Stimulated activated memory B cell treated with anti-CD40 and anti-IgM and Interleukin-4, amounts not matched to agents 10 μg/mL and 1 μg/mL and 100 μg/mL, for 72 hours (primary cell): Measurements from ENCODE around the gene MIS18A.

Experiments used
- ATAC-seq: fragments of 150-1000 bp; cut with Tn5 transposase; 2 replicates; pipeline ENCODE4 v1.10.0; 2021
- H3K27ac Mint-ChIP-seq: one replicate; pipeline ENCODE4 v1.8.0; 2022; ENCODE audit warnings: mild to moderate bottlenecking, mixed read lengths
- H3K27me3 Mint-ChIP-seq: one replicate; pipeline ENCODE4 v1.8.0; 2022; ENCODE audit warnings: mixed read lengths
- H3K36me3 Mint-ChIP-seq: one replicate; pipeline ENCODE4 v1.8.0; 2022; ENCODE audit warnings: mixed read lengths
- H3K4me1 Mint-ChIP-seq: one replicate; pipeline ENCODE4 v1.8.0; 2022; ENCODE audit warnings: mixed read lengths
- H3K4me3 Mint-ChIP-seq: one replicate; pipeline ENCODE4 v1.8.0; 2022; ENCODE audit warnings: mild to moderate bottlenecking, moderate library complexity, mixed read lengths
- H3K9me3 Mint-ChIP-seq: one replicate; pipeline ENCODE4 v1.8.0; 2022; ENCODE audit warnings: mixed read lengths

MIS18A gene

DNA sequence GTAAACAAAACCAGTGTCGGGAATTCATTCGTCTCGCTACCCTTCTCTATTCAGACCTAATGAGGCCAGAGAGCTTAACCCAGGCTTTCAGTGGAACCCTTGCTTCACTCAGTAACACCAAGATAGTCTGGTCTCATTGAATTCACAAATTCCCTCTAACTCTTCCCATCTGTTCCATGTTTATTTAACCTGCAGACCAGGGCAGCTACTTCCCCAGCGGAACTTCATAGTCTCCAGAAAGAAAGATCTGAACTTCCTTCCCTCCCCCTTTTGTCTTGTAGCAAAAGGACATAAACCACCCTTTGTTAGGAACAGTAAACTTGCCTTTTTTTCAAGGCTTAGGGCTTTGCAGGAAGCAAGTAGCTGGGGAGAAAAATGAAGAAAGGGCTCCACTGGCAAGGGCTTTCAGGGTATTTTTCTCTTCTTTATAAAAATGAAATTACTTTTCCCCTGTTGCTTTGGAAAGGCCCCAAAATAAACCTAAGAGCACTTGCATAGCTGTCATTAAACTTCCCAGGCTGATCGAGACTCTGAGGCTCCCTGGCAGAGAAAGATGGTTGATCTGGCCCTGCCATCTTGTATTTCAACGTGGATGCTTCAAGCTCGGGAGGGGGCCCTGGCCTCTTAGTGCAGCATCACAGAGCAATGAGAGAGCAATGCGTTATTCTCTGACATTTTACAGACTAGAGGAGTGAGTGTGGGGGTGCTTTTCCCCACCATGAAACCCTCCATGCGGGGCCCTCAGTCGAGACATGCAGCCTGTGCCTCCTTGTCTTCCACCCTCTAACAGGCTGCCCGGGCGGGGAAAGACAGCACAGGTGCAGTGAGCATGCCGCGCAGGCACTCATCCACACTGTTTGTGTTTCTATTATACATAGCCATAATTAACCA lies 30.0 kb downstream of the MIS18A start:
- Mint-ChIP-seq H3K4me3 (no peak overlapping the region), H3K27ac (no peak overlapping the region), H3K4me1 (no peaks in the 10 kb centered on the region), H3K36me3 (peaks cover 6% of the 10 kb centered on the region), H3K27me3 (peaks cover 49% of the 10 kb centered on the region), H3K9me3 (peaks cover 17% of the 10 kb centered on the region)
- no peak for ATAC-seq

DNA sequence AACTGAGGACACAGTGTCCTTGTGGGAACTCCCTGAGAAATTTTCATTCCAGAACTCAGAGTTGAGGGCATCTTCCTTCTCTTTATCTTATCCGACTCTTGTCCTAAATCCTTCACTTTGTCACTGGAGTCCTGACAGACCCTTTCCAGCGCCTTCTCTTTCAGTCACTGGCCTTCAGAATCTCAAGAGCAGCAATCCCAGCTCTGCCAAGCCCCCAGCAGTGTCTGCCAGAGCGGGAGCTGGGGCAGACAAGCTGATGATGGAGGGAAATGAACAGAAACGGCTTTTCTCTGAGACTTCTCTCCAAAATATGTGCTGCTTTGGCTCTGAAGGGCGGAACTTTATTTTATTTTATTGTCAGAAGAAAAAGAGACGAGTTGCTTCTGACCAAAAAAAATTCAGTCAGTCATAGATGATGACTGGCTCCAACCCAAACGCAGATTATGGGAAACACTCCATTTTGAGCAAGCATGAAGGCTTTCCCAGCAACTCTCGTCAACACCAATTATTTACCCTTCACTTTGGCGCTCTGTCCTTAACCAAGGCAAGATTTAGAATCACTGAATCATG lies 32.2 kb downstream of the MIS18A start:
- no peak overlapping the region for H3K4me3 Mint-ChIP-seq
- H3K27me3 Mint-ChIP-seq, result peaks cover 44% of the 10 kb centered on the region
- H3K27ac Mint-ChIP-seq, result no peak overlapping the region
- no peak for ATAC-seq
- peaks cover 6% of the 10 kb centered on the region for H3K36me3 Mint-ChIP-seq
- peaks cover 12% of the 10 kb centered on the region for H3K9me3 Mint-ChIP-seq
- no peaks in the 10 kb centered on the region for H3K4me1 Mint-ChIP-seq

DNA sequence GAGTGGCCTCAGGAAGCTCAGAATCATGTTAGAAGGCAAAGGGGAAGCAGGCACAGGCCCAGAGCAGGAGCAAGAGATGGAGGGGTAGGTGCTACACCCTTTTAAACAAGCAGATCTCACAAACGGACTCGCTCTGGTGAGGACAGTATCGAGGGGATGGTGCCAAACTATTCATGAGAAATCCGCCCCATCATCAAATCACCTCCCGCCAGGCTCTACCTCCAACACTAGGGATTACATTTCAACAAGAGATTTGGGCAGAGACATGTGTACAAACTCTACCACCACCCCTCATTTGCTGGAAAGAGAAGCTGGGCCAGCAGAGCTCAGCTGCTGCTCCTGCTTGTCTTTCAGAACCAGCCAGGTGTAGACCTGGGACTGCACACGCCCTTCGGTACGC lies 32.9 kb downstream of the MIS18A start:
- H3K4me3 Mint-ChIP-seq, result no peak overlapping the region
- H3K9me3 Mint-ChIP-seq, result peaks cover 8% of the 10 kb centered on the region
- H3K36me3 Mint-ChIP-seq, result peaks cover under 1% of the 10 kb centered on the region
- ATAC-seq, result no peak
- H3K27me3 Mint-ChIP-seq, result peaks cover 37% of the 10 kb centered on the region
- H3K4me1 Mint-ChIP-seq, result no peaks in the 10 kb centered on the region
- H3K27ac Mint-ChIP-seq, result no peak overlapping the region

DNA sequence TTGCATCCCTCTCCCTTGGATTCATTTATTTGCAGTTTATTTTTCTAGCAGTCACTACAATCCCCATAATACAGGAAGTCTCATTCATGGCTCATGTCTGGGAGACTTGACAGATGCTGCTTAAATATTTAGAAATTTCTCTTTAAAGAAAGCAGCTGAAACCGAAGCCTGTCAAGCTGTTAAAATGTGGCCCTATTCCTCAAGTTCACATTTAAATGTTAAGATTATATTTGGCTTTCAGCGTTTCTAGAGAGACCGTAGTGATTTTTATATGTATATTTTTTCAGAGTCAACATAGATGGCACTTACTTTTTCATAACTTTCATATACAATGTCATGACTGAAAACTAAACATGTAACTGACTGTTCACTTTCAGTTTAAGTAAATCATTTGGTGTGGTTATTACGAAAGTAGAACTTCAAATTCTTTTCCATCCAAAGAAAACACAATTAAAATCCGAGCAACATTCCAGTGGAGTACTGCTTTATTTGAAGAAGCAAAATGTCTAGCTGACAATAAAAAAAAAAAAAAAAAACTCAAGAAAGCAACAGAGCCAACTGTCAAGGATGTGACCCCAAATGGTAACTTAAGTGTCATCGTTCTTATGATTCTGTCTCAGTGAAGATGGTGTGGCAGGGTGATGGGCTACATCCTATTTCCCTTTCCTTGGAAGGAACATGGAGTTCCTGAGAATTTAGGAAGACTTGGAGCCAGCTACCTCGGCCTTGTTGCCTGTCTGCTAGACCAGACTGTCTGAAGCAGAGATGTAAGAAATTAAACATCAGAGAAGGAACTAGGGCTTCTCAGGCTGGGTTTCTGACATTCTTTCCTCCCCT lies 37.8 kb downstream of the MIS18A start:
- Mint-ChIP-seq H3K27ac (no peak overlapping the region), H3K4me1 (no peaks in the 10 kb centered on the region), H3K4me3 (no peak overlapping the region), H3K27me3 (peaks cover 9% of the 10 kb centered on the region), H3K9me3 (peaks cover 4% of the 10 kb centered on the region), H3K36me3 (no peaks in the 10 kb centered on the region)
- ATAC-seq, result no peak

DNA sequence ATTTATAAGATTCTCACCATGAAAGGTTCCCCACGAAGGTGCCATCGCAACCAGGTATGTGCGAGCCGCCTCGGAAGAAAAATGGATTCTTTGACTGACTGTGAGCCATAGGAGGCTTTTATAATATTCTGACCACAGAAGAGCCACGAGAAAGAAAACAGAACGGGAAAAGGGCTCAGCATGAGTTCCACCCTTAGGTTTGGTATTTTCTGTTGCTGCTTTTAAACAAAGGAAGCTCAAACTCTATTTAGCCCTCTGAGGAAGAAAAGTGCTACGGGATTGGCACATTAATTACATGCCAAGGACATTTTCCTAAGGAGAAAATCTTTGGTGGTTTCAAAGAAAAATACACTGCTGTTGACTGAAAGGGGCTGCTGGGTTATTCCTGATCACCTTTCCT lies 39.3 kb downstream of the MIS18A start:
- H3K27me3 Mint-ChIP-seq, result peaks cover 9% of the 10 kb centered on the region
- H3K4me3 Mint-ChIP-seq, result no peak overlapping the region
- H3K9me3 Mint-ChIP-seq, result peaks cover 4% of the 10 kb centered on the region
- H3K27ac Mint-ChIP-seq, result no peak overlapping the region
- ATAC-seq, result no peak
- no peaks in the 10 kb centered on the region for H3K4me1 Mint-ChIP-seq
- no peaks in the 10 kb centered on the region for H3K36me3 Mint-ChIP-seq

DNA sequence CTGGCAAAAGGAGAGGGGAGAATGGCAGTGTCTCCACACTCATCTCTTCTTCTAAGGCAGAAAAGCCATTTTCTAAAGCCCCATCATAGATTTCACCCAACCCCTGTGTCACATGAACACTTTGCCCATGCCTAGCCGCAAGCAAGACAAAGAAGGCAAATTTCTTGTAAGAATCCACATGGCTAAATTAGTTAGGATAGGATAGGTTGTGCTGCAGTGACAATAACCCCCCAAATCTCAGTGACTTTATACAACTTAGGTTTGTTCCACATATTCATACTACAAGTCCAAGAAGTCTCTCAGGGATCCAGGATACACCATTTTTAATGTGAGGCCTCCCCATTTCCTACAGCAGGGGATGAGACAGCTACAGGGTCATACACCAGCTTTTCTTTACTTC lies 40.8 kb downstream of the MIS18A start:
- Mint-ChIP-seq H3K27me3 (no peaks in the 10 kb centered on the region), H3K27ac (no peak overlapping the region), H3K36me3 (no peaks in the 10 kb centered on the region), H3K9me3 (peaks cover 4% of the 10 kb centered on the region), H3K4me3 (no peak overlapping the region), H3K4me1 (no peaks in the 10 kb centered on the region)
- no peak for ATAC-seq

DNA sequence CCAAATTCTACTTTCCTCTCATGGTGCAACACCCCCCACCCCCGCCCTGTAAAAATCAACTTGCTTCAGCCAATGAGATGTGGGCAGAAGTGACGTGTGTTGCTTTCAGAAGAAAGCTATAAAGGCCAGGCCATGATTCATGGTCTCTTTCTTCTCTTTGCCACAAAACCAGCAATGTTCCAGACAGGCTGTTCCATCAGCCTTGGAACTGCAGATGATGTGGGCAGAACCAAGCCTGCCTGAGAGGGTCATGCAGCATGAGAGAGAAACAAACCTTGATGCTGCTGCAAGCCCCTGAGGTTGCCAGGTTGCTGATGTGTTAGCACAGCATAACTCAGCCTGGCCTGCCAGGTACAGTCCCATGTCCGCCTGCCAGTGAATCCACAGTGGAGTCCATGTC lies 41.8 kb downstream of the MIS18A start:
- Mint-ChIP-seq H3K4me3 (no peak overlapping the region), H3K36me3 (no peaks in the 10 kb centered on the region), H3K27me3 (no peaks in the 10 kb centered on the region), H3K27ac (no peak overlapping the region), H3K4me1 (no peaks in the 10 kb centered on the region), H3K9me3 (peaks cover 4% of the 10 kb centered on the region)
- no peak for ATAC-seq

DNA sequence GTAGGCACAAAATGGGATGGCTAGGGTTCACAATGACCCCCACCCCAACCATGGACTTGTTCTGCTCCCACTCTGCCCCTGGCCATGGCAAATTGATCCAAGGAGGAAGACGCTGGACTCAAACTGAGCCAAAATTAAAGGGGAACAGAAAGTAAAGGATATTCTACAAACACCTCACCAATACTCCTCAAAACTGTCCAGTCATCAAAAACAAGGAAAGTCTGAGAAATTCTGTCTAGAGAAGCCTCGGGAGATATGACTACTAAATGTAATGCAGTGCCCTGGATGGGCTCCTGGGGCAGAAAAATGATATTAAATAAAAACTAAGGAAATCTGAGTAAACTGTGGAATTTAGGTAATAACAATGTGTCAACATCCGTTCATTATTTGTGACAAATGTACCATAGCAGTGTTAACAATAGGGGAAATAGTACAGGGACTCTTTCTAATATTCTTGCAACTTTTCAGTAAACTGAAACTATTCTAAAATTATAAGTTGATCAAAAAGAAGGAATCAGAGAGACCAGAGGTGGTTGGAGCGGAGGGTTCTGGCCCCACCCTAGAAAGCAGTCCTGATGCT lies 45.0 kb downstream of the MIS18A start:
- H3K4me1 Mint-ChIP-seq, result no peaks in the 10 kb centered on the region
- no peak for ATAC-seq
- H3K27me3 Mint-ChIP-seq, result no peaks in the 10 kb centered on the region
- no peak overlapping the region for H3K27ac Mint-ChIP-seq
- H3K36me3 Mint-ChIP-seq, result no peaks in the 10 kb centered on the region
- H3K4me3 Mint-ChIP-seq, result no peak overlapping the region
- H3K9me3 Mint-ChIP-seq, result peaks cover 4% of the 10 kb centered on the region

DNA sequence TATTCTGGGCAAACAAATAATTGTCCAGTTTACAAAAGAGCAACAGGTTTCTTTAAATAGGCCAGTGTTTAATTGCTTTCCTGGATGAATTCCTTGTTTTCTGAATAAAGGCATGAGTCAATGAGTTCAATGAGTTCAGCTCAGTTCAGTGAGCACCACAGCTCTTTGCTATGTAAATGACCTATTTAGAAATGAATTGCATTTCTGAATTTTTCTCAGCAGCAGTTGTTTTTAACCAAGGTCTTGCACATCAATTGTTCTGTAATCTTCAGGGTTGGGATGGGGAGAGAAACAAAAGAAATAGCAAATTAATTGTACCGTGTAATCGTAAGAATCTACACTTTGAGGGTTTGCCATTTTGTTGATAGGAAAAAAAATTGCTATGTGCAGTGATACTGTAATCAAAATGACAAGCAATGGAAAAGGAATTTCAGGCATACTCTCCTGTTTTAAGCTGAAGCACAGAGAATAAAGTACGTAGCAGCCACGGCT lies 45.7 kb downstream of the MIS18A start:
- Mint-ChIP-seq H3K27me3 (no peaks in the 10 kb centered on the region), H3K9me3 (no peaks in the 10 kb centered on the region), H3K27ac (no peak overlapping the region)

DNA sequence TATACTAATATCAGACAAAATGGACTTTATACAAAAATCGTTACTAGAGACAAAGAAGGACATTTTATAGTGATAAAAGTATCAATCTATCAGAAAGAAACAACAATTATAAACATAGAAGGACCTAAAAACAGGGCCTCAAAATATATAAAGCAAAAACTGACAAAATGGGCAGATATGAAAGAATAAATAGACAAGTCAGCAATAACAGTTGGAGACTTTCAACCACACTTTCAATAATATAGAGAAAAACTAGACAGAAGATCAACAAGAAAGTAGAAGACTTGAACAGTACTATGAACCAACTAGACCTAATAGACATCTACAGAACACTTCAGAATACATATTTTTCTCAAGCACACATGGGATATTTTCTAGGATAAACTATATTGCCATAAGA lies 52.4 kb downstream of the MIS18A start:
- no peaks in the 10 kb centered on the region for H3K36me3 Mint-ChIP-seq
- H3K27me3 Mint-ChIP-seq, result no peaks in the 10 kb centered on the region
- H3K9me3 Mint-ChIP-seq, result peaks cover 11% of the 10 kb centered on the region
- H3K4me3 Mint-ChIP-seq, result no peak overlapping the region
- H3K27ac Mint-ChIP-seq, result no peak overlapping the region
- peaks cover 5% of the 10 kb centered on the region for H3K4me1 Mint-ChIP-seq
- no peak for ATAC-seq

More for the DNA sequence above, 45.7 kb downstream of the MIS18A start:
- Mint-ChIP-seq H3K4me1 (no peaks in the 10 kb centered on the region), H3K36me3 (no peaks in the 10 kb centered on the region), H3K4me3 (no peak overlapping the region)
- ATAC-seq, result no peak
